ENCODE data around the gene ENPP7.
"Not testable (repeated sequence)": the region's sequence is repeated elsewhere in the genome, so short reads cannot be mapped to it uniquely, and the experiment has no call there.

ENPP7 gene

GRCh38 chr17:79749958-79750357 is 19.2 kb downstream of the ENPP7 start:
- DNase-seq, result no peak

GRCh38 chr17:79750650-79751545 is 20.2 kb downstream of the ENPP7 start:
- no peak for DNase-seq

DNA sequence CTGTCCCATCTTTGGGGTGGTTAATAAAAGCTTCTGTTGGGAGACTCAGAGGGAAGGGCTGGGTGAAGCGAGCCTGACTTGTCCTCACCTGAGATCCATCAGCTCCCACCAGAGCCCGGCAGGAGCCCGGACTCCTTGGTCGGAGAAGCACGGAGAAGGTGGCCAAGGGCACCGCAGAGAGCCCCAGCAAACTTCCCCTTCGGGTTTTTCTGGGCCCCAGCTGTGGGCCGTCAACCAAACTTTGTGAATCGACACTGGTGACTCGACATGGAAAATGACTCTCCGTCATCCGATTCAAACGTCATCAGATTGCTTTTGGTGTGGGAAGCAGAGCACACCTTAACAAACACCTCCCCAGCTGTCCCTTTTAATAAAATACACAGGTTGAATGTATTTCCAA is 21.4 kb downstream of the ENPP7 start:
- no peak for DNase-seq

DNA sequence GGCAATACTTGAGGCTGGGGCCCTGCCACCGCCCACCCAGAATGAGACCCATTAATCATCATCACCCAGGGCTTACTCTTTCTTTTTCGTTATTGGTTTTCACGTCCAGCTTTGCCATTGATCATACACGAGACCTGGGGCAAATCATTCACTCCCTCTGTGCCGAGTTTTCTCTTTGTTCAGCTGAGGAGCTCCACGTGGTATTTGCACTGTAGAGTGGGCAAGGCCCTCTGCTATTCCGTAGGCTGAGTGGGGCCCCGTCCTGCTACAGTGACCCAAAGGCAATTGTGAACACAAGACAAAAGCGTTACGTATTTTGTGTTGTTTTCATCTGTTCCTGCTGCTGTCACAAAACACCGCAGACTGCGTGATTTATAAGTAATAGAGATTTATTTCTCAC is 23.6 kb downstream of the ENPP7 start:
- DNase-seq, result no peak

GRCh38 chr17:79754903-79755302 is 24.2 kb downstream of the ENPP7 start:
- DNase-seq, result not testable (repeated sequence)

GRCh38 chr17:79755591-79755990 is 24.8 kb downstream of the ENPP7 start:
- no peak for DNase-seq

- DNase-seq, result no peak
Measured at GRCh38 chr17:79757140-79757745, 26.5 kb downstream of the ENPP7 start.

DNA sequence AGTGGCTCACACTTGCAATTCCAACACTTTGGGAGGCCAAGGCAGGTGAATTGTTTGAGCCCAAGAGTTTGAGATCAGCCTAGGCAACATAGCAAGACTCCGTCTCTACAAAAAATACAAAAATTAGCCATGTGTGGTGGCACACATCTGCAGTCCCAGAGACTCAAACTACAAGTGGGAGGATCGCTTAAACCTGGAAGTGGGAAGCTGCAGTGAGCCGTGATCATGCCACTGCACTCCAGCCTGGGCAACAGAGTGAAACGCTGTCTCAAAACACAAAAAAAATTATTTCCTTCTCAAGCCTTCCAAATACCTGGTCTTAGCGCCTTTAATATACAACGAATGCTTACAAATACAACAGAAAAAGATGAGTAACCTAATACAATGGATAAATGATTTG is 27.5 kb downstream of the ENPP7 start:
- no peak for DNase-seq

GRCh38 chr17:79760197-79760906 is 29.6 kb downstream of the ENPP7 start:
- no peak for DNase-seq

- DNase-seq, result no peak
Measured at GRCh38 chr17:79761894-79762589, 31.3 kb downstream of the ENPP7 start.

- no peak for DNase-seq
Measured at GRCh38 chr17:79765708-79766107, 35.0 kb downstream of the ENPP7 start.

- DNase-seq, result no peak
Measured at GRCh38 chr17:79769570-79770506, 39.1 kb downstream of the ENPP7 start.

DNA sequence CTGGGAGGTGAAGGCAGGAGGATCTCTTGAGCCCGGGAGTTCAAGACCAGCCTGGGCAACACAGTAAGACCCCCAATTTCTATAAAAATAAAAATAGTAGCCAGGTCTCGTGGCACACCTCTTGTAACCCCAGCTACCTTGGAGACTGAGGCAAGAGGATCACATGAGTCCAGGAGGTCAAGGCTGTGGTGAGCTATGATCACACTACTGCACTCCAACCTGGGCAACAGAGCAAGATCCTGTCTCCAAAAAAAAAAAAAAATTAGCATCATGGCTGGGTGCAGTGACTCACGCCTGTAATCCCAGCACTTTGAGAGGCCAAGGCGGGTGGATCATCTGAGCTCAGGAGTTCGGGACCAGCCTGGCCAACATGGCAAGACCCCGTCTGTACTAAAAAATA is 40.5 kb downstream of the ENPP7 start:
- DNase-seq, result no peak

- not testable (repeated sequence) for DNase-seq
Measured at GRCh38 chr17:79772726-79773125, 42.0 kb downstream of the ENPP7 start.

GRCh38 chr17:79774561-79774975 is 43.8 kb downstream of the ENPP7 start:
- DNase-seq, result no peak

GRCh38 chr17:79775632-79776031 is 44.9 kb downstream of the ENPP7 start:
- DNase-seq, result no peak

DNA sequence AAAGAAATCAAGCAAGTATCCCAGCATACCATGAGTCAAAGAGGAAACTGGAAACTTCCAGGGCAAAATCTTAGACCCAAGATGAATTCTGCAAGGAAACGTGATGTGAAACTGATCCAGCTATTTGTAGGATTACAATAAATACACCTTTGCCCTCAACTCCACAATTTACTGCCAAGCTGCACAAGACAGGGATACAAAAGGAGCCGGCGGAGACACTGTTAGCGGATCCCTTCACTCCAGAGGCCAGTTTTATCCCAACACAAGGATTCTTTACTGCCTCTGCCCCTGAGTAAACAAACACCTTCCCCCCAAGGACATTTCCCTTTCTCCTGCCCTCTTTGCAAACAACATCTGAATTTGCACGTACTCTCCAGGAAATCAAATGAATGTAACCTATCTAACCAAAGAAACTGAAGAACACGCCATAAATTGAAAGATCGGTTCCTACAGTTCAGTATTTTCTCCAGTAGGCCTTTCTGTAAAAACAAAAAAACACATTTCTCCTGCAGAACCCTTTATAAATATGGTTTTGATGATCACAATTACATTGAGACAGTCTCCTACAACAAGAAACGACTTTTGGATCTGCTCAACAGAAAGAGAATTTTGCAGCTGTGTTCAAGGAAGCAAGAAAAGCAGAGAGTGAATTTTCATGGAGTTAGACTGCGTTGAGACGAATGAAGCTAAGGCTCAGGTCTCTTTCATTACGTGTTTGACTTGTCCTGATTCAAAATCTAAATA is 45.8 kb downstream of the ENPP7 start:
- no peak for DNase-seq

DNA sequence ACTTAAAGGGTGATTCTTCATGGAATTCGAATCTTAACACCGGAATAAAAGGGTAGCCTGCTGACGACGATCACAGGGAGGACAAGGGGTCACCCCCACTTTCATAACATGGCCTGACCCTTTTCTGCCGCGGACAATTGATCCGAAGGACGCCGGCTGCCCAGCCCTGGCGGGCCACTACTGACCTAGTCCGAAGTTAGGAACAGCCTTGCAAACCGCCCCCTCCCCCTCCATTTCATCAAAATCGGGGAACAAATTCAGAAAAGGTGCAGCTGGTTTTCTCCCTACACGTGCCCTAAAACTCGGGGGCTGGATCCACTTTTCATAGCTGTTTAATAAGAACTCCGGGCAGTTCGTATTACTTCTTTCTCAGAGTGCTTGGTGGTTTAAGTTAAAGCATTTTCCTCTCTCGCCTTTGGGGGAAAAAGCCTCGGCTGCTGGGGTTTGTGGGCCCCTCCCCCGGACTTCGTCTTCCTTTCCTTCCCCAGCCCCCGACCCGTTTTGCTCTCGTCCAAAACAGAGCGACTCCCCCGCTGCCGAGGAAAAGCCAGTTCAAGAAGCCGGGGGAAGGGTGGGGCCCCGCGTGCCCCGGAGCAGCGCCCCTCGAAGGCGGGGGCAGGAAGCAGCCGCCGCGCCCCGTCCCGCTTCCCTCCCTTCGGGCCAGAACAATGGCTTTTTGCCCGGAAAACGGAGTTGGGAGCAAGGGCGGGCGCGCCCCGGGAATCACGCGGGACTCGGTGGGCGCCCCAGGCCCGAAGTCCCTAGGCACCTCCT is 46.6 kb downstream of the ENPP7 start:
- DNase-seq, result no peak

DNA sequence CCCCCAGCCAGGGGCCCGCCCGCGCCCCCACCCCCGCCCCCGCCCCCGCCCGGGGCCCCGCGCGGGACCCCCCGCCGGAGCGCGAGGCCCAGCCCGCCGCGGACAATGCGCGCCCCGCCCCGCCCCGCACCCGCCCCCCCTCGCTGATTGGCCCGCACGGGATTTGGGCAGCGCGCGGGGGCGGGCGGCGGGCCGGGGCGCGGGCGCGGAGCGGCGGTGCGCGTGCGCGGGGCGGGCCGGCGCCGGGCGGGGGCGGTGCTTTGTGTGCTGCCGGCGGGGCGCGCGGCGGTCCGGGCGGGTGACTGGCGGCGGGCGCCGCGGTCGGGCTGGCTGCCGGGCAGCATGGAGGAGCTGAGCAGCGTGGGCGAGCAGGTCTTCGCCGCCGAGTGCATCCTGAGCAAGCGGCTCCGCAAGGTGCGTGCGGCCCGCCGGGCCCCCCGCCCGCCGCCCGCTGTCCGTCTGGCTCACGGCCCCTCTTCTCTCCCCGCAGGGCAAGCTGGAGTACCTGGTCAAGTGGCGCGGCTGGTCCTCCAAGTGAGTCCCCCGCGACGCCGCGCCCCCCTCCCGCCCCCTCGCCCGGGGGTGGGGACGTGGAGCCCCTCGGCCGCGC is 47.3 kb downstream of the ENPP7 start, which contains the start of gene CBX2:
Gene CBX2 (plus strand): TSS at position 255 of the 610 bp plus-strand sequence. CDS start 88 bp downstream, at position 343.
- peak; percentile 56 to 82 (median 66) for DNase-seq
